Activated CD4-positive, alpha-beta T cell treated with anti-CD3 and anti-CD28 coated beads for 1 hour (primary cell): ENCODE measurements around the gene CSTF2T.
"Not testable (repeated sequence)": the region's sequence is repeated elsewhere in the genome, so short reads cannot be mapped to it uniquely, and the experiment has no call there.

Experiments
- DNase-seq: peaks from one replicate; pipeline ENCODE4 v3.0.0-alpha.2; 2020

Gene CSTF2T

DNA sequence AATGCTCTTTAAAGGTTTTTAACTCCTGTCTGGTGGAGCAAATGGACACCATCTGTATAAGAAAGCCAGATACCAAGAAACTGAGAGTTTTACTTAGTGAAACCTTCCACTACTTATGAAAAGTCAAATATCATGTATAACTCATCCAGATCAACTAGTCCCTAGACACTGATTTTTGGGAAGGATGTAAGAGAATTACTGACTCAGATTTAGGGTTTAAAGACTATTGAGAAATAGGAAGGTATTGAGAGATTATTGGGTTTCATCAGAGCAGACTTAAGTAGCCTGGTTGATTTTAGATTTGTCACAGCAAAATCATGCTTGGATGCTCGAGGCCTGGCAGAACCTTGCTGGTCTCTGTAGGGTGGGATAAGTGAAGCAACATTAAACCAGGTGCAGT is 3.1 kb downstream of the CSTF2T start:
- no peak for DNase-seq

DNA sequence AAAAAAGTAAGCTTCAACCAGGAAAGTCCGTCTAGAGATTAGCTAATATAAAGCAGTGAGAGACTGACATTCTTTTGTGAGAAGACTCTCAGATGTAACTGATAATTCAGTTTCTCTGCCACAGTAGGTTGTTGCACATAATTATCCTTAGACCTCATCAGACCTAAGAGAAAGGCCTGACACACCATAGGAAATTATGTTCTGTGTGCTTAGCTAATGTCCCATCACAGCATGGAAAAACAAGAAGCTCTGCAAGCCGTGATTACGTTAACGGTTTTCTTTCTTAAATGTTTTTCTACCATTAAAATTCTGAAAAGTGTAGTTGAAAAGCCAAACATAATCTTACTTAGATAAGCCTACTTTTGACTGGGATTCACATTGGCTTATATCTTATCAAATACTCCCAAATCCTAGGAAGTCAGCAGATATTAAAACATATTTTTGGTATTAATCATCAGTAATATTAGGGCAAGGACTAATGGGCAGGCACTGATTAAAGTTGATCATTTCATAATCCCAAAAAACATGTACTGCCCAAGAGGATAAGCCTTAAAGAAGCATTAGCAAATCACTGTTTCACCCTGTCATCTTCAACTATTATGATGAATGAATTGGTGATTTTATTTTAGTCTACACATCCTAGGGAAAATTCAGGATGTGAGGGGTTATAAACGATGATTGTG is 5.2 kb downstream of the CSTF2T start:
- DNase-seq, result no peak

DNA sequence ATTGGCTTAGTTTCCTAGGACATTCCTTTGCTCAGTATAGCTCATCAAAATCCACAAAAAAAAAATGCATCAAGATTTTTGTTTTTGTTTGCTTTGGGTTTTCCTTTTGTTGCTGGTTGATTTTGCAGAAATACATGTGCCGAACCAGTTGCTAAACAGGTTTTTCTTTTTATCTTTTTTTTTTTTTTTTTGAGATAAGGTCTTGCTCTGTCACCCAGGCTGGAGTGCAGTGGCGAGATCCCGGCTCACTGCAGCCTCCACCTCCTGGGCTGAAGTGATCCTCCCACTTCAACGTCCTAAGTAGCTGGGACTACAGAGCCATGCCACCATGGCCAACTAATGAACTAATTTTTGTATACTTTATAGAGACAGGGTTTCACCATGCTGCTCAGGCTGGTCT is 8.3 kb downstream of the CSTF2T start:
- no peak for DNase-seq

DNA sequence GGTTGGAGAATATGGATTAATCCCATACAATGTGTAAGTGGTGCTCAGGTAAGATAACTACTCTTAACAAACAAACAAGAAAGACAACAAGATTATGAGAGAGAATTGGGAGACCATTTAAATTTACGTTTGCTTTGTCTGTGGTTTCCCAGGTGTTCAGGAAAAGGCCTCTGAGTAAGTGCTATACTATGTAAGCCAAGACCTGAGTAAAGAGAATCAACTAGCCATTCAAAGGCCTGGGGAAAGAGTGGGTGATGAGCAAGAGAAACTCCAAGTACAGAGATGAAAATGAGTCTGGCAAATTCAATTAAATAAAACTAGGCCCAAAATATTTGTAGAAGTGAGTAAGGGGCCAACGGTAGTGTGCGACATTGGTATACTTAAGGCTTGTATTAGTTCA is 9.9 kb downstream of the CSTF2T start:
- DNase-seq, result no peak

DNA sequence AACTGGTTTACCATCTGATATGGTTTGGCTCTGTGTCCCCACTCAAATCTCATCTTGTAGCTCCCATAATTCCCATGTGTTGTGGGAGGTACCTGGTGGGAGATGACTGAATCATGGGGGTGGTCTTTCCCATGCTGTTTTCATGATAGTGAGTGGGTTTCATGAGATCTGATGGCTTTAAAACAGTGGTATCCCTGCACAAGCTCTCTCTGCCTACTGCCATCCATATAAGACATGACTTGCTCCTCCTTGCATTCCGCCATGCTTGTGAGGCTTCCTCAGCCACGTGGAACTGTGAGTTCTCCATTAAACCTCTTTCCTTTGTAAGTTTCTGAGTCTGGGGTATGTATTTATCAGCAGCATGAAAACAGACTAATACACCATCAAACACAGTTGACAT is 10.6 kb downstream of the CSTF2T start:
- DNase-seq, result not testable (repeated sequence)

DNA sequence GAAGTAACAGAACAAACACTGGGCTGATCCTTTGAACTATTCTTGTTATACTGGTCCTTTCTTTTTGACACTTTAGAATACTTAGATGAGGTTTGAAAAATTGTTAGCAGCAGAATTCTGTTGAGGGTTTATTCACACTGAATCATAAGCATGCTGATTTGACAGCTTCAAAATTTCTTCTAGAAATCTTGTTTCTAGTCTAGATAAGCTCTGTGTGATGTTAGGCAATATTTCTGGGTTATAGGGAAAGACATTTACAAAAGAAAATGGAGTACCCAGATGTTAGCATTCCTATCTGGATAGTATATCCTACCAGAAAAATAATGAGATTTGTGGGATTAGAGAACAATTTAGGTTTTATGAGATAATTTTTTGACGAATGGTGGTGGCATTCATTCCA is 12.1 kb downstream of the CSTF2T start:
- no peak for DNase-seq

DNA sequence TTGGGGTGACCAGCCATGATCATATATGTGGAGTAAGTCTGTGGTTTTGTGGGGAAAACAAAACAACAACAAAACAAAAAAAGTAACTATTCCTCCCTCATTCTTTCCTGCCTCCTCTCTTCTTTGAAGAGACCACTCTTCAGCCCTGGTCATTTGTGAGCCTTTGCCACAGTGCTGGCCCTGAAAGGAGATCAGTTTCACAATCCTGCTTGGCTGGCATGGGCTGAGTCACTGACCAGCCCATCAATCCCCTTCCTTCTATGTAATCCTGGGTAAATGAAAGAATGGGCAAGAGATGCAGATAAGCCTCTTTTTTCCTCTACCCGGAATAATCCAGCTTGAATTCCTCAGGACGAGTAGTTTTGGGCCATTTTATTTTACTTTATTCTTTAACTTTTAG is 13.6 kb downstream of the CSTF2T start:
- DNase-seq, result no peak

DNA sequence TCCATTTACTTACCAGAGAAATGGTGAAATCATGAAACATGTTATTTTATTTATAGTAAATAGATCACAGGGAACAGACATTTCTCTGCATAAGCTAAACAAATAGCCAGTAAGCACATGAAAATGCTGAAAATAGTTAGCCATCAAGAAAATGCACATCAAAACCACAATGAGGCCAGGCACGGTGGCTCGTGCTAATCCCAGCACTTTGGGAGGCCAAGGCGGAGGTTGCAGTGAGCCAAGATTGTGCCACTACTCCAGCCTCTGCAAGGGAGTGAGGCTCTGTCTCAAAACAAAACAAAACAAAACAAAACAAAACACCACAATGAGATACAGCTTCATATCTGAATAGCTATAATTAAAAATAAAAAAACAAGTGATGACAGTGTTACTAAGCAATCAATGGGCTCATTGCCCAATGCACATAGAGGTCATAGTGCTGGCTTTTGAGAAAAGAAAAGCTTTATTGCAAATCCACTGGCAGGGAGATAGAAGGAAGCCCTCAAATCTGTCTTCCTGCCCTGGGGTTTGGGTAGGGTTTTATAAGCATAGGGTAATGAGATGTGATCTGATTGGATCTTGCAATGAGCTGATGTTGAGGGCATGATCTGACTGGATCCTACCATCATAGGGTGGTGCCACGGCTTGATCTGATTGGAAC is 16.2 kb downstream of the CSTF2T start:
- DNase-seq, result no peak

DNA sequence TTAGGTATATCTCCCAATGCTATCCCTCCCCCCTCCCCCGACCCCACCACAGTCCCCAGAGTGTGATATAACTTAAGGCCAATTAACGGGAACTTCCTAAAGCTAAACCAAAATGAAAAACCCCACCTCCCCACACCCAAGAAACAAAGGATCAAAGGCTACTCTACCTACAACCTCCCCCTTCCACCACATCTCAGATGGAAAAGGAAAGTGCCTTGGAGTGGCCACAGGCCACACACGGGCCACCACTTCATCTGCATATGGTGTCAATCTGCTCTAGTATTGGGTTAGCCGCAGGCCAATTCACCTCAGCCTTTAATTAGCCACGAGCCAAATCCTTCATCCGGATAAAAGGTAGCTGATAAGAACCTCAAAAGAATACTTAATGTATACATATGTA is 19.6 kb downstream of the CSTF2T start:
- no peak for DNase-seq

DNA sequence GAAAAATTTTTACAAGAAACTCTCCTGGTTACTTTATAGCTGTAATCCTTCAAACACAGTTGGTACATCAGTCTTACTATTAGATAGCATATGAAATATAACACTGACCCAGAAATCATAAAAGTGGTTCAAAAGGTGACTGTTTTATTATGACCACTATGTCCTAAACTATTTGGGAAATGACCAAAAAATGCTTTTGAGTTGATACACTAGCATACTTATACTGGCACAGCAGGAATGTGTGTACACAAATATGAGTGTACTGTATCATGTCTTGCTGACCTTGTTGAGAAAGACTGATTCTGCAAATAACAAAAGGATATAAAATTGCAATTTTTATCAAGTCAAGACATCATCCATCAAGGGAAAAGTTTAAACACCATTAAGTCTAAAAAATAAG is 24.3 kb downstream of the CSTF2T start:
- DNase-seq, result no peak

DNA sequence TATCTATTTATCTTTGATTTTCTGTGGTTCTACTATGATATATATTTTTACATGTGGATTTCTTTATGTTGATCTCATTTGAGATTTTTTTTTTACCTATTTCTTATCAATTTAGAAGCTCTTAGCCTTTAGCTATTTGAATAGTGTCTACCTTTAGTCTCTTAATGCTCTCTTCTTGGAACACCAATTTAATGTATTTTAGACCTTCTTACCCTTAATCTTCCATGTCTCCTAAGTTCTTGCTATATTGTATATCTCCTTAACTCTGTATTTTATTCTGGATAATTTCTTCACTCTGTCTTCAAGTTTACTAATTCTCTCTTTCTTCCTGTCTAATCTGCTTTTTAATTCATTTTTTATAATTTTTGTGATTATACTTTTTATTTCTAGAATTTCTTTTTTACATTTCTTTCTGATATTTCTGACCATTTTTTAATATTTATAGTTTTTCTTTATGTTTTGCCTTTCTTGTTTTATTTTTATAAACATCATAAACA is 27.3 kb downstream of the CSTF2T start:
- DNase-seq, result no peak

DNA sequence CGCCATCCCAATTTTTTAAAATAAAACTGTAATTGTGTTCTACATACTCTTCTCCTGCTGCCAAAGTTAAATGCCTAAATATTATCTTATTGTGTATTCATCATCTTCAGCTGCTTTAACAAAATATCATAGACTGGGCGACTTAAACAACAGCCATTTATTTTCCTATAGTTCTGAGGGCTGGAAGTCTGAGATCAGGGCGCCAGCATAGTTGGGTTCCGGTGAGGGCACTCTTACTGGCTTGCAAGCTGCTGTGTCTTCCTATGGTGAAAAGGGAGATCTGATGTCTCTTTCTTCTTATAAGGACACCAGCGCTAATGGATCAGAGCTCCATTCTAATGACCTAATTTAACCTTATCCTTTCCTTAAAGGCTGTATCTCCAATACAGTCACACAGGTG is 30.4 kb downstream of the CSTF2T start:
- no peak for DNase-seq

DNA sequence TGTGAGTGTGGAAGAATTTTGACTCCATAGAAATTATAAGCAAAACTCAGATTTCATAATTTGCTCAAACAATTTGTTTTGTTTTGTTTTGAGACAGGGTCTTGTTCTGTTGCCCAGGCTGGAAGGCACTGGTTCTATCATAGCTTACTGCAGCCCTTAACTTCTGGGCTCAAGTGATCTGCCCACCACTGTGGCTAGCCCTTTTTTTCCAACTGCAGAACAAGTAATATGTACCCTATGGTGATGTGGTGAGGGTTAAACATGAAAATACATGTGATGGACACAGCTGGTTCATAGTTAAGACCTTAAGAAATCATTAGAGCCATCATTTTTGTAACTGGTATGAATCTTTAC is 31.1 kb downstream of the CSTF2T start:
- no peak for DNase-seq

DNA sequence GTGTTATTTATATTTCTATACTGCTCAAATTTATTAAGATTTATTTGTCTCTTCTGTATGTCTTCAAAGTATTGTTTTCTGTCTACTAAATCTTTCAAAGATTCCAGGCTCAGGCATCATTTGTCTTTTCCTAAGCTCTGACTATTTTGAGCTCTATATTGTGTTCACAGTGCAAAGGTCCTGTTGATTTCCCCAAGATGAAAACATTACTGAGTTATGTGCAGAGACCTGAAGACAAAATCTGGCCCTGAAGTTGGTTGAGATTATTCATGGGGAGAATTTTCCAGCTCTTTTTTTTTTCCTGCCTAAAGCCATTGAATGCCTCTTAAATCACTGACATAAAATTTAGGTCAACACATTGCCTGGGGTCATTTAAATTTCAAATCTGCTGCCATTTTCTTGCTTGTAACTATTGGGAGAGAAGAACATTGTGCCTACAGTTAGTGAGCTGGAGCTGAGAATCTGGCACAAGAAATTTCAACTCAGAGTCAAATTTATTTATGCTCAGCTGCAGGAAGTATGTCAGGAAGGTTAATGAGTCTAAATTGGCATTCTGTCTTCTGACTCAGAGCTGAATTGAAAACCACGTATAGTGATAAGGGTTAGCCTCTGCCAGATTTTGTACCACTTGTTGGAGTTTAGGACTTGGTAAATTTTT is 31.6 kb downstream of the CSTF2T start:
- DNase-seq, result no peak

DNA sequence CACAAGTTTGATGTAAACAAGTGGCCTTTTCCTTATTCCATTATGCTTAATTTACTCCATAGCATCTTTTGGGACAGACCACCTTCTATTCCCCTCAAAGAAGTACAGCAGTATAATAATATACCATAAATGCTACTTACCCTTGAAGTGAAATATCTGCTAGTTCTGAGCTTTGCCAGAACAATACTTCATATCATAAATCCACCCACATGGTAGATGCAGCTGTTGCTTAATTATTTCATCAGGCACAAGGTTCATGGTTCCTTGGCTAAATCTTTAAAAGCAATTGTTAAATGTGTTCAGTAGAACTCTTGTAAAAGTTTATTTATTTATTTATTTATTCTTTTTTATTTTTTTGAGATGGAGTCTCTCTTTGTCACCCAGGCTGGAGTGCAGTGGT is 32.9 kb downstream of the CSTF2T start:
- DNase-seq, result no peak

DNA sequence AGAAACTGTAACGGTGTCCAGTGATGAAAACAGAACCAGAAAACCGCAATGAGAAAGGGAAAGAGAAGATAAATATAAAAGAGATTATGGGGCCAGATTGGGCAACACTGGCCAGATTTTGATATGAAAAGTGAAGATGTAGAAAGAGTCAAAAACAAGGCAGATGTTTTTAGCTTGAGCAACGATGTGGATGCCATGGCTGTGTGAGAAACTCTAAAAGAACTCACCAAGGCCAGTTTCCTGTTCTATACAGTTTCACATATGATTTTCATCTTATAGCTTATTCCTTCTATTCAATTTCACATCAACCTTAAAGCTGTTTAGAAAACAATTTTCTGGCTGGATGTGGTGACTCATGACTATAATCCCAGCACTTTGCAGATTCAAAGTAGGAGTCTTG is 36.3 kb downstream of the CSTF2T start:
- DNase-seq, result no peak

DNA sequence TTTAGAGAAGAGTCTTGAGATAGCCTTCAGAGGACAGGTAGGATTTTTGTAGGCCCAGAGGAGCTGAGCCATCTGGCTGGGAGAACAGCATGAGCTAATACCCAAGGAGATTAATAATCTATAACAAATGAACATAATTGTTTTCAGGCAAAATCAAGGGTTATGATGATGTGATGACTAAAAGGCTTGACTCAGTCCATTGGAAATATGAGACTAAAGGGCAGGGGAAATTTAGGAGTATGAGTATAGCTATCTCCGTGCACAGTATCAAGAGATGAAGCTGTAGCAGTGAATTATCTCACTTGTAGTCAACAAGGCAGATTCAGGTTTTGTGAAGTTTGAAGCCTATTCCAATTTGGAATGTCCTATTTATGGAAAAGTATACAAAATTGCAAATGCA is 40.1 kb downstream of the CSTF2T start:
- no peak for DNase-seq

DNA sequence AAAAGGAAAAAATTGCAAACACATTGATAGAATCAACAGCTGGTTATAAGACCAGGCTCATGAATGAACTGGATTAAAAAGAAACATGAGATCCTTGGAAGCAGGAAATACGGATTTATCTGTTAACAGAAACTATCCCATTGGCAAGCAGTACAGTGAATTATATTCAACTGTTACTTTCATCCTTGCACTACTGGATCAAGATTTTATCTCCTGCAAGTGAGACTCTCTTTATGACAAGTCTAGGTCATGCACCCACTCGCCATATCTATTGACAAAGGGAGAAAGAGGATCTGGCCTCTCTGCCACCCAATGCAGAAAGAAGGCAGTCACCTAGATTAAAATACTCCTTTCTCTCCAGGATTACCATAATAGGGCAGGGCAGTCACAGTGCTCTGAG is 41.4 kb downstream of the CSTF2T start:
- no peak for DNase-seq

DNA sequence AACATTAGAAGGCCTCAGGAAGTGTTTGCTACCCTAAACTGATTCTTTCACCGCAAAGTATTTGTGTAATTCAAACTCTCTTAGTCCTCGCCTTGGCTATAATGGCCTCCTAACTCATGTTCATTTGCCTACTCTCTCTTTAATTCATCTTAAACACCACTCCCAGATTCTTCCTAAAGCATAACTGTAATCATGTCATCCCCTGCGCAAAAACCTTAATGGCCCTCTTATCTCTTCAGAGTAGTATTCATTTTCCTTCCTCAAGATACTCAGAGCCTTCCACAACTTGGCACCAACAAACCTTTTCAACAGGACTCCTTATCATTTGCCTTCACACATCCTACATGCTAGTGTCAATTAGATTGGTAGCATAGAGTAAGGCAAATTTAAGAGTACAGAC is 42.9 kb downstream of the CSTF2T start:
- no peak for DNase-seq

DNA sequence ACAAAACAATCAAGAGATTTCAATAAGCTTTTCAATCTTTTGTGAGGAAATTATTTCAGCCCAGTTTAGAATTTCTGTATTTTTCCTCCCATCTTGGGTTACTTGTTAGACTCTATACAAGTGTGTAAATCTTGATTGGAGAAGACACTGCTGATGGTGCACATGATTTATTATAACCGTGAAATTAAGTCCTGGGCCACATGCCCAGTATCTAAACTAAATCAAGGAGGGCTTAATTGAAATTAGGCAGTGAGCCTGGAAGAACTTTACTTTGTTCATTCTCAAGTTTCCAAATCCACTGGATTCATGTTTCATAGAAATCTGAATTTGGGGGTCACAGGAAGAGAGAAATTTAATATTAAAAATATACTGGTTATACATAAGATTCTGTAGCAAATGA is 44.5 kb downstream of the CSTF2T start:
- no peak for DNase-seq

DNA sequence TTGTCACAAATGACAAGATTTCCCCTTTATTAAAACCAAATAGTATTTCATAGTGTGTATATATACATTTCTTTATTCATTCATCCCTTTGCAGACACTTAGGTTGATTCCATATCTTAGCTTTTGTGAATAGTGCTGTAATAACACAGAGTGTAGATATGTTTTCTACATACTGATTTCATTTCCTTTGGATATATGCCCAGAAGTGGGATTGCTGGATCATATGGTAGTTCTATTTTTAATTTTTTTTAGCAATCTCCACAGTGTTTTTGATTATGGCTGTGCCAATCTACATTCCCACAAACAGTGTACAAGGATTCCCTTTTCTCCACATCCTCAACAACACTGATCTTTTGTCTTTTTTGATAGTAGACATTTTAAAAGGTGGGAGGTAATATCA is 46.4 kb downstream of the CSTF2T start:
- no peak for DNase-seq

DNA sequence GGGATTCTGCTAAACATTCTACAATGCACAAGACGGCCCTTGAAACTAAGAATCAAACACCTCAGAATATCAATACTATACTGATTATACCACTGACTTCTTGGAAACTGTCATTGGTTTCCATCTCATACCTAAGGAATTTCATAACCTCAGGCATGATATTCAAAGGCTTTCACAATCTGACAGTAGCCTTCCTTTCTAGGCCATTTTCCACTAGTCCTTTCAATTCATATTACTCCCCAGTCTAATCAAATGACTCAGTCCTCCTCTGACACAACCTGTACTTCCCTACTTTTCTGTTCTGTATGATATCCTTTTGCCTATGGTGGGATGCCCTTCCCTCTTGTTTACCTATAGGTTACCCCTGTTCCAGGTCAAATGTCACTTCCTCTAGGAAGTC is 48.3 kb downstream of the CSTF2T start:
- DNase-seq, result no peak

DNA sequence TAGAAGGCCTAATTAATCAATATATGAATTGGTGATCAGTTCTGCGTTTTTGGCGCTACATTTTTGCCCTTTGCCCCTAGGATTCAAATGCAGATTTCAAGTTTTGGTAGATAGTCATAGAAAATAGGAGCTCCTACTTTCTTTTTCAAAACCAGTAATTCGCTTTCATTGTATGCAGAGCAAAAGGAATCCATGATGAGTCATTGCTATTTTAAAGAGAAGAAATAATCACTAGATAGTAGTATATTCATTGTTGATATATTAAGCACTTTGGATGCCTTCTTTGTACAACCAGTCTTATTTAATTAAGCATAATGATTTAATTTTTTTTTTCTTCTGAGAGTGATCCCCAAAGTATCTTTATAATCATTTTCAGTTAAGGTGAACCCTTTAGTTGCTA is 50.3 kb downstream of the CSTF2T start:
- DNase-seq, result no peak
